GM10266 (cell line): Measurements from ENCODE around the gene NDUFA1.
"Not testable (repeated sequence)": the region's sequence is repeated elsewhere in the genome, so short reads cannot be mapped to it uniquely, and the experiment has no call there.

ENCODE experiments used
- DNase-seq: peaks from one replicate; pipeline ENCODE4 v3.0.0; 2012; ENCODE audit errors: extremely low spot score
- CTCF ChIP-seq: IDR thresholded peaks from 2 replicates; pipeline ENCODE4 v1.5.1; 2012; ENCODE audit warnings: mild to moderate bottlenecking, low read depth; ENCODE audit not compliant: control insufficient read depth, insufficient read depth; ENCODE audit errors: missing control alignments

The NDUFA1 gene

GRCh38 chrX:119919835-119920585 lies 48.4 kb downstream of the NDUFA1 start:
- DNase-seq: no peak
- no peak for TF ChIP-seq CTCF

- DNase-seq: not testable (repeated sequence)
Observed at GRCh38 chrX:119922391-119922790, 50.8 kb downstream of the NDUFA1 start.
